ENCODE data around the gene MBD5.

Gene MBD5

GRCh38 chr2:148251993-148252392 lies 231.1 kb downstream of the MBD5 start:
- no peak for TF ChIP-seq CTCF (IDR thresholded peaks at IDR 0.05; ENCODE audit: low read length, missing control alignments)
- DNase-seq (ENCODE audit: low read depth), result no peak
- H3K4me3 ChIP-seq (replicated peaks; ENCODE audit: low read depth, low read length), result no peak overlapping the region

GRCh38 chr2:148252646-148253045 lies 231.8 kb downstream of the MBD5 start:
- DNase-seq (ENCODE audit: low read depth), result no peak
- no peak for TF ChIP-seq CTCF (IDR thresholded peaks at IDR 0.05; ENCODE audit: low read length, missing control alignments)
- H3K4me3 ChIP-seq (replicated peaks; ENCODE audit: low read depth, low read length), result no peak overlapping the region

DNA sequence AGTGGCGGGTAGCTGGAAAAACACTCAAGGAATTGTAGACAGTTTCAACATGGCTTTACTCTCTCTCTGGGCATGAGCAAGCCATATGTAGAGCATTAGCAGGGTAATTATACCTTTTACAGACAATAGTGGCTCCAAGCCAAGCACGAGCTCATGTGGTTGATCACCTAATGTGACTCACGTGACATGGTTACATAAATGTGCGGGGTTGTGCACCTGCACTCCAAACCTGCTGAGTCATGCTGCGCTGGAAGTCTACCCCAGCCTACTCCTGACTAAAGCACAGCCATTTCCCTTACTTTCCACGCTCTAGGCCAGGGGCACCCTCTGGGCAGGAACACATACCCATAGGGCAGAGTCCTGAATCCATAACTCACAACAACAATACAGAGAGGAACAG lies 232.8 kb downstream of the MBD5 start:
- TF ChIP-seq CTCF (IDR thresholded peaks at IDR 0.05; ENCODE audit: low read length, missing control alignments), result no peak
- no peak overlapping the region for H3K4me3 ChIP-seq (replicated peaks; ENCODE audit: low read depth, low read length)
- peak; percentile 14 for DNase-seq (ENCODE audit: low read depth)

DNA sequence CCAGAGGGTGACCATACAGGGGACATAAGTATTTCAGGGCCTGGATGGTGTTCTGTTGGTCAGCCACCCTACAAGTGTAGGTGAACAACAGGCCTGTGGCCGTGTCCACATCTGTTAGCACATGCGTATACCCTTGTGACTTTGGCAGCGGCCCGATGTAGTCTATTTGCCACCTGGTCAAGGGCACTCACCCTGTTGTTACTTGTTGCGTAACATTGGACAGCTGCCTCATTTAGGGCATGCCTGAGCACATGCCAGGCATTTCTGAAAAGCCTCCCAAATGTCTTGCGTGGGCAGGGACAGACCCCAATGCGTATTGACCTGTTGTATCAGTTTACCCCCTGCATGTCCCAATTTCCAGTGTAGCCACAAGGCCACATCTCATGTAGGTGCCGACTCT lies 235.0 kb downstream of the MBD5 start:
- no peak for TF ChIP-seq CTCF (IDR thresholded peaks at IDR 0.05; ENCODE audit: low read length, missing control alignments)
- DNase-seq (ENCODE audit: low read depth), result no peak
- H3K4me3 ChIP-seq (replicated peaks; ENCODE audit: low read depth, low read length), result no peak overlapping the region

GRCh38 chr2:148257276-148257675 lies 236.4 kb downstream of the MBD5 start:
- DNase-seq (ENCODE audit: low read depth), result no peak
- H3K4me3 ChIP-seq (replicated peaks; ENCODE audit: low read depth, low read length), result no peak overlapping the region
- TF ChIP-seq CTCF (IDR thresholded peaks at IDR 0.05; ENCODE audit: low read length, missing control alignments), result no peak

DNA sequence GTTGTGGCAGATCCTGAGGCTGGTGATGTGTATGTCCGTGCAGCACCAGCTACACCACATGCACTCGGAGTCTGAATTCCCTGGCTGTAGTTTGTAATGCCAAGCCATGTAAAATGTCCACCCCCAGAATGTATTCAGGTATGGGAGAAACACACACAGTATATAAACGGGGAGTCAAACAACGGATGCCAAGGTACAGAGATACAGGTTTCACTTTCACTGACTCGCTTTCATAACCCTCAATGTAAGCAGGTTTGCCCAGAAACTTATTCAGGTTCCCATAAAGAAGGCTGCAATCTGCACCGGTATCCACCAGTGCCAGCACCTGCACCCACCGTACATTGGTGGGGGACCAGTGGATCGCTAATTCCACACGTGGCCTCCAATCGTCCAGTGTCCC lies 237.2 kb downstream of the MBD5 start:
- no peak for DNase-seq (ENCODE audit: low read depth)
- no peak for TF ChIP-seq CTCF (IDR thresholded peaks at IDR 0.05; ENCODE audit: low read length, missing control alignments)
- no peak overlapping the region for H3K4me3 ChIP-seq (replicated peaks; ENCODE audit: low read depth, low read length)

DNA sequence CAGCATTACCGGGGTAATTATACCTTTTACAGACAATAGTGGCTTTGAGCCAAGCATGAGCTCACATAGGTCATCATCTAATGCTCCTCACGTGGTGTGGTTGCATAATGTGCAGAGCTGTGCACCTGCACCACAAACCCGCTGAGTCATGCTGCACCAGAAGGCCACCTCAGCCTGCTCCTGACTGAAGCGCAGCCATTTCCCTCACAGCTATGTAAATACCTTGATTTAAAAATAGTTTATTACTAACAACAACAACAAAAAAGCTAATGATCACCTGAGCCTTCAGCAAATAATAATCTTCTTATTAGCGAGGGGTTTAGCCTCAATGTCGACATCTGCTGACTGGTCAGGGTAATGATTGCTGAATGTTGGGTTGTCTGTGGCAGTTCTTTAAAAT lies 238.8 kb downstream of the MBD5 start:
- peak; percentile 33 for DNase-seq (ENCODE audit: low read depth)
- no peak overlapping the region for H3K4me3 ChIP-seq (replicated peaks; ENCODE audit: low read depth, low read length)
- no peak for TF ChIP-seq CTCF (IDR thresholded peaks at IDR 0.05; ENCODE audit: low read length, missing control alignments)
